ENCODE measurements around the gene E2F4. TPM values are rescaled to one million over a fixed set of nuclear protein-coding genes. Genes with fewer than 3 reads are reported as not detected.

E2F4 gene
- total and polyA plus RNA-seq, 2 of the 13 experiments (the other 11 are each of a cell fraction or from before 2014, with no cell fraction given): 84.8 to 91.2 TPM

DNA sequence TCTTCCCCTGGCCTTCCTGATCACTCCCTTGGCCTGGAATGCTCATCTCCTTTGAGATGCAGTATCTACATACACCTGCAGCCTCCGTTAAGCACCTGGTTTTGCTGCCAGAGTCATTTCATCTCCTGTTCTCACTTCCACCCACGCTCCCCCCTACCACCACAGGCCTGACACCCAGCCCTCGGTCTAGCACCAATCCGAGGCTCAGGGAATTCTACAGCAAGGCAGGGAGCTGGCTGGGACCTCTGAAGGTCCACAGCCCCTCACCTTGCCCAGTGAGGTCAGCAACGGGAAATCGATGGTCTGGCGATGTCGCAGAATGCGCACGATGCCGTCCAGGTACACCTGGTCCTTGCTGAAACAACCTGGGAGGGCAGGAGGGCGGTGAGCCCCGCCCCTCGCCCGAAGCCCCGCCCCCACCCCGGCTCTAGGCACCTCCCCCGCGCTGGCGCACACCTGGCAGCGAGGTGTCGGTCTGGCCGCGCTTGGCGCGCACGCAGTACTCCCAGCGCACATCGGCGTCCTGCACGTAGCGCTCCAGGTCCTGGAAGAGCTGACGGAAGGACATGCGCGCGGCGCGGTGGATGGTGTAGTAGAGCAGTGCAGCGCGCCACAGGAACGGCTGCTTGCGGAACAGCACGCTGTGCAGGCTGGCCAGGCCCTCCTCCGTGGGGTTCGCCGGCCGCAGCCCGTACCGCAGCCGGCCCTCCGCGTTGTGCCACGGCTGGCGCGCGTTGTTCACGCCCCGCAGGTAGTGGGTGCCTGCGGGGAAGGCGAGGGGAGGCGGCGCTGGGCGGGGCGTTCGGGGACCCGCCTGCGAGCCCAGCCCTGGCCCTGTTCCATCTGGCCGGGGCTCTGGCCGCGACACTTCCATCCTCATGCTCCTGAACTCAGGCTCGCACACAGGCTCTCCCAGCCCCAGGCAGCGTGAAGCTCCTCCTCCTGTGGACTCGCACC lies 13.9 kb upstream of the E2F4 start (continued):
- TF ChIP-seq ZNF138 (CRISPR knock-in tag; IDR thresholded peaks at IDR 0.05; ENCODE audit: low read depth) (0 out of 2 replicates have a peak, but pooled peaks have one; percentile 81), SMARCC2 (IDR thresholded peaks at IDR 0.05) (no peak), ETV5 (CRISPR knock-in tag; IDR thresholded peaks at IDR 0.05; ENCODE audit: borderline replicate concordance) (peak; percentile 21; the same call in 1 of the 2 replicates), MXD4 (CRISPR knock-in tag; IDR thresholded peaks at IDR 0.05) (peak; percentile 55; the same call in 1 of the 2 replicates), MAFG (CRISPR knock-in tag; IDR thresholded peaks at IDR 0.05) (no peak), ZNF234 (CRISPR knock-in tag; conservative IDR thresholded peaks at IDR 0.05) (no peak), TMF1 (CRISPR knock-in tag; IDR thresholded peaks at IDR 0.05; ENCODE audit: low read depth) (peak; percentile 51; the same call in 1 of the 2 replicates), HNRNPLL (IDR thresholded peaks at IDR 0.05; ENCODE audit: low read depth, low read length, poor library complexity, severe bottlenecking) (peak; percentile 96), ZSCAN12 (CRISPR knock-in tag; IDR thresholded peaks at IDR 0.05) (no peak), NFE2L1 (CRISPR knock-in tag; IDR thresholded peaks at IDR 0.05; ENCODE audit: borderline replicate concordance) (no peak), ZNF672 (CRISPR knock-in tag; IDR thresholded peaks at IDR 0.05) (0 out of 2 replicates have a peak, but pooled peaks have one; percentile 51)
- TF ChIP-seq, protein P1, sequence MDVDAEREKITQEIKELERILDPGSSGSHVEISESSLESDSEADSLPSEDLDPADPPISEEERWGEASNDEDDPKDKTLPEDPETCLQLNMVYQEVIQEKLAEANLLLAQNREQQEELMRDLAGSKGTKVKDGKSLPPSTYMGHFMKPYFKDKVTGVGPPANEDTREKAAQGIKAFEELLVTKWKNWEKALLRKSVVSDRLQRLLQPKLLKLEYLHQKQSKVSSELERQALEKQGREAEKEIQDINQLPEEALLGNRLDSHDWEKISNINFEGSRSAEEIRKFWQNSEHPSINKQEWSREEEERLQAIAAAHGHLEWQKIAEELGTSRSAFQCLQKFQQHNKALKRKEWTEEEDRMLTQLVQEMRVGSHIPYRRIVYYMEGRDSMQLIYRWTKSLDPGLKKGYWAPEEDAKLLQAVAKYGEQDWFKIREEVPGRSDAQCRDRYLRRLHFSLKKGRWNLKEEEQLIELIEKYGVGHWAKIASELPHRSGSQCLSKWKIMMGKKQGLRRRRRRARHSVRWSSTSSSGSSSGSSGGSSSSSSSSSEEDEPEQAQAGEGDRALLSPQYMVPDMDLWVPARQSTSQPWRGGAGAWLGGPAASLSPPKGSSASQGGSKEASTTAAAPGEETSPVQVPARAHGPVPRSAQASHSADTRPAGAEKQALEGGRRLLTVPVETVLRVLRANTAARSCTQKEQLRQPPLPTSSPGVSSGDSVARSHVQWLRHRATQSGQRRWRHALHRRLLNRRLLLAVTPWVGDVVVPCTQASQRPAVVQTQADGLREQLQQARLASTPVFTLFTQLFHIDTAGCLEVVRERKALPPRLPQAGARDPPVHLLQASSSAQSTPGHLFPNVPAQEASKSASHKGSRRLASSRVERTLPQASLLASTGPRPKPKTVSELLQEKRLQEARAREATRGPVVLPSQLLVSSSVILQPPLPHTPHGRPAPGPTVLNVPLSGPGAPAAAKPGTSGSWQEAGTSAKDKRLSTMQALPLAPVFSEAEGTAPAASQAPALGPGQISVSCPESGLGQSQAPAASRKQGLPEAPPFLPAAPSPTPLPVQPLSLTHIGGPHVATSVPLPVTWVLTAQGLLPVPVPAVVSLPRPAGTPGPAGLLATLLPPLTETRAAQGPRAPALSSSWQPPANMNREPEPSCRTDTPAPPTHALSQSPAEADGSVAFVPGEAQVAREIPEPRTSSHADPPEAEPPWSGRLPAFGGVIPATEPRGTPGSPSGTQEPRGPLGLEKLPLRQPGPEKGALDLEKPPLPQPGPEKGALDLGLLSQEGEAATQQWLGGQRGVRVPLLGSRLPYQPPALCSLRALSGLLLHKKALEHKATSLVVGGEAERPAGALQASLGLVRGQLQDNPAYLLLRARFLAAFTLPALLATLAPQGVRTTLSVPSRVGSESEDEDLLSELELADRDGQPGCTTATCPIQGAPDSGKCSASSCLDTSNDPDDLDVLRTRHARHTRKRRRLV (CRISPR knock-in tag; IDR thresholded peaks at IDR 0.05): no peak
- TF ChIP-seq, protein P2, sequence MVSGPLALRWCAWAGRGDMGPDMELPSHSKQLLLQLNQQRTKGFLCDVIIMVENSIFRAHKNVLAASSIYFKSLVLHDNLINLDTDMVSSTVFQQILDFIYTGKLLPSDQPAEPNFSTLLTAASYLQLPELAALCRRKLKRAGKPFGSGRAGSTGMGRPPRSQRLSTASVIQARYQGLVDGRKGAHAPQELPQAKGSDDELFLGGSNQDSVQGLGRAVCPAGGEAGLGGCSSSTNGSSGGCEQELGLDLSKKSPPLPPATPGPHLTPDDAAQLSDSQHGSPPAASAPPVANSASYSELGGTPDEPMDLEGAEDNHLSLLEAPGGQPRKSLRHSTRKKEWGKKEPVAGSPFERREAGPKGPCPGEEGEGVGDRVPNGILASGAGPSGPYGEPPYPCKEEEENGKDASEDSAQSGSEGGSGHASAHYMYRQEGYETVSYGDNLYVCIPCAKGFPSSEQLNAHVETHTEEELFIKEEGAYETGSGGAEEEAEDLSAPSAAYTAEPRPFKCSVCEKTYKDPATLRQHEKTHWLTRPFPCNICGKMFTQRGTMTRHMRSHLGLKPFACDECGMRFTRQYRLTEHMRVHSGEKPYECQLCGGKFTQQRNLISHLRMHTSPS (CRISPR knock-in tag; IDR thresholded peaks at IDR 0.05; ENCODE audit: low read depth): 0 out of 2 replicates have a peak, but pooled peaks have one; percentile 34
- TF ChIP-seq, protein P3, sequence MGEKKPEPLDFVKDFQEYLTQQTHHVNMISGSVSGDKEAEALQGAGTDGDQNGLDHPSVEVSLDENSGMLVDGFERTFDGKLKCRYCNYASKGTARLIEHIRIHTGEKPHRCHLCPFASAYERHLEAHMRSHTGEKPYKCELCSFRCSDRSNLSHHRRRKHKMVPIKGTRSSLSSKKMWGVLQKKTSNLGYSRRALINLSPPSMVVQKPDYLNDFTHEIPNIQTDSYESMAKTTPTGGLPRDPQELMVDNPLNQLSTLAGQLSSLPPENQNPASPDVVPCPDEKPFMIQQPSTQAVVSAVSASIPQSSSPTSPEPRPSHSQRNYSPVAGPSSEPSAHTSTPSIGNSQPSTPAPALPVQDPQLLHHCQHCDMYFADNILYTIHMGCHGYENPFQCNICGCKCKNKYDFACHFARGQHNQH (CRISPR knock-in tag; IDR thresholded peaks at IDR 0.05): 0 out of 2 replicates have a peak, but pooled peaks have one; percentile 18
- TF ChIP-seq, protein P4, sequence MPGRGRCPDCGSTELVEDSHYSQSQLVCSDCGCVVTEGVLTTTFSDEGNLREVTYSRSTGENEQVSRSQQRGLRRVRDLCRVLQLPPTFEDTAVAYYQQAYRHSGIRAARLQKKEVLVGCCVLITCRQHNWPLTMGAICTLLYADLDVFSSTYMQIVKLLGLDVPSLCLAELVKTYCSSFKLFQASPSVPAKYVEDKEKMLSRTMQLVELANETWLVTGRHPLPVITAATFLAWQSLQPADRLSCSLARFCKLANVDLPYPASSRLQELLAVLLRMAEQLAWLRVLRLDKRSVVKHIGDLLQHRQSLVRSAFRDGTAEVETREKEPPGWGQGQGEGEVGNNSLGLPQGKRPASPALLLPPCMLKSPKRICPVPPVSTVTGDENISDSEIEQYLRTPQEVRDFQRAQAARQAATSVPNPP (CRISPR knock-in tag; IDR thresholded peaks at IDR 0.05): no peak
- TF ChIP-seq, protein P5, sequence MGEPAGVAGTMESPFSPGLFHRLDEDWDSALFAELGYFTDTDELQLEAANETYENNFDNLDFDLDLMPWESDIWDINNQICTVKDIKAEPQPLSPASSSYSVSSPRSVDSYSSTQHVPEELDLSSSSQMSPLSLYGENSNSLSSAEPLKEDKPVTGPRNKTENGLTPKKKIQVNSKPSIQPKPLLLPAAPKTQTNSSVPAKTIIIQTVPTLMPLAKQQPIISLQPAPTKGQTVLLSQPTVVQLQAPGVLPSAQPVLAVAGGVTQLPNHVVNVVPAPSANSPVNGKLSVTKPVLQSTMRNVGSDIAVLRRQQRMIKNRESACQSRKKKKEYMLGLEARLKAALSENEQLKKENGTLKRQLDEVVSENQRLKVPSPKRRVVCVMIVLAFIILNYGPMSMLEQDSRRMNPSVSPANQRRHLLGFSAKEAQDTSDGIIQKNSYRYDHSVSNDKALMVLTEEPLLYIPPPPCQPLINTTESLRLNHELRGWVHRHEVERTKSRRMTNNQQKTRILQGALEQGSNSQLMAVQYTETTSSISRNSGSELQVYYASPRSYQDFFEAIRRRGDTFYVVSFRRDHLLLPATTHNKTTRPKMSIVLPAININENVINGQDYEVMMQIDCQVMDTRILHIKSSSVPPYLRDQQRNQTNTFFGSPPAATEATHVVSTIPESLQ (CRISPR knock-in tag; conservative IDR thresholded peaks at IDR 0.05): no peak
